GM13977 (cell line): ENCODE measurements around the gene RASA3.
A peak's percentile ranks its signal among the peaks of the same experiment; 100 is the strongest.

Source experiments
- DNase-seq: peaks from one replicate; pipeline ENCODE4 v3.0.0; 2012; ENCODE audit warnings: low spot score
- CTCF ChIP-seq: IDR thresholded peaks from 2 replicates; pipeline ENCODE4 v1.5.1; 2012; ENCODE audit warnings: mild to moderate bottlenecking, control low read depth; ENCODE audit not compliant: insufficient read depth; ENCODE audit errors: extremely low read depth, missing control alignments
- in situ Hi-C: fragments of 300-500 bp; cut with MboI; formaldehyde crosslinking; loops from one replicate; pipeline ENCODE4 v1.12.0; 2022; ENCODE audit warnings: low sequenced_read_pairs, low pct_unique_long_range_greater_than_20kb, mixed read lengths, inconsistent platforms; ENCODE audit not compliant: unreplicated experiment

Gene RASA3

GRCh38 chr13:114145722-114146121 is 13.3 kb upstream of the RASA3 start:
- no peak for DNase-seq
- in situ Hi-C loops = no loop called here
- TF ChIP-seq CTCF = no peak

- no peak for DNase-seq
- no peak for TF ChIP-seq CTCF
Observed at GRCh38 chr13:114145256-114145655, 12.8 kb upstream of the RASA3 start.

GRCh38 chr13:114144606-114145244 is 12.3 kb upstream of the RASA3 start:
- no peak for TF ChIP-seq CTCF
- DNase-seq = no peak
- in situ Hi-C loops = no loop called here

More at GRCh38 chr13:114145256-114145655, 12.8 kb upstream of the RASA3 start:
- in situ Hi-C loops = no loop called here

GRCh38 chr13:114143806-114144605 is 11.6 kb upstream of the RASA3 start:
- TF ChIP-seq CTCF = peak; percentile 52
- peak; percentile 71 for DNase-seq
- in situ Hi-C loops = no loop called here

GRCh38 chr13:114142640-114143490 is 10.4 kb upstream of the RASA3 start:
- DNase-seq = no peak

More at GRCh38 chr13:114142640-114143490, 10.4 kb upstream of the RASA3 start:
- no peak for TF ChIP-seq CTCF
- in situ Hi-C loops = no loop called here
